Heart left ventricle (tissue), 16 donors: Measurements from ENCODE around the gene MYO18B. TPM values are rescaled to one million over a fixed set of nuclear protein-coding genes. Genes with fewer than 3 reads are reported as not detected.

Experiments
- ATAC-seq, 4 donors: fragments of 200-7000 bp; cut with Tn5 transposase; one replicate each; pipeline ENCODE4 v1.9.1; 2020 to 2022; ENCODE audit warnings: moderate library complexity in 4 of 4, mild to moderate bottlenecking in 3 of 4, moderate number of reproducible peaks in 1 of 4
- DNase-seq, 5 donors: peaks; one replicate each; pipeline ENCODE4 v3.0.0-alpha.2; 2020
- H3K27ac ChIP-seq, 12 donors: fragments of 200-600 bp; sonication (generic) in 4 of 12; one replicate each; pipeline versions ENCODE4 v1.5.0 to v1.8.0; 2016 to 2022; ENCODE audit warnings: mild to moderate bottlenecking in 2 of 12
- H3K27me3 ChIP-seq, 9 donors: fragments of 200-600 bp; sonication (generic) in 2 of 9; one replicate each; pipeline versions ENCODE4 v1.5.1 to v1.8.0; 2016 to 2022; ENCODE audit warnings: mild to moderate bottlenecking in 3 of 9
- H3K36me3 ChIP-seq, 9 donors: fragments of 200-600 bp; sonication (generic) in 2 of 9; one replicate each; pipeline versions ENCODE4 v1.5.0 to v1.8.0; 2018 to 2022; ENCODE audit warnings: mild to moderate bottlenecking in 2 of 9
- H3K4me1 ChIP-seq, 12 donors: fragments of 200-600 bp; sonication (generic) in 4 of 12; one replicate each; pipeline versions ENCODE4 v1.5.0 to v1.8.0; 2016 to 2022; ENCODE audit warnings: mild to moderate bottlenecking in 3 of 12
- H3K4me3 ChIP-seq, 12 donors: fragments of 200-600 bp; sonication (generic) in 4 of 12; one replicate each; pipeline versions ENCODE4 v1.5.0 to v1.8.0; 2017 to 2022; ENCODE audit warnings: mild to moderate bottlenecking in 9 of 12, moderate library complexity in 4 of 12
- H3K9me3 ChIP-seq, 12 donors: fragments of 200-600 bp; sonication (generic) in 4 of 12; one replicate each; pipeline versions ENCODE4 v1.5.0 to v1.8.0; 2016 to 2022; ENCODE audit warnings: mild to moderate bottlenecking in 1 of 12
- POLR2A ChIP-seq, 2 donors: fragments of 450-650 bp; IDR thresholded peaks; one replicate each; pipeline ENCODE4 v1.6.1; 2017; ENCODE audit warnings: antibody characterized with exemption in 2 of 2, mild to moderate bottlenecking in 2 of 2, moderate library complexity in 2 of 2
- WGBS, 4 donors: extraction: QIAGEN DNeasy Blood & Tissue Kit in 2 of 4; methylation state at CpG; one replicate each; pipeline versions ENCODE4 v1.1.5 to v1.1.7; 2013 to 2018; 5-methylcytosine and 5-hydroxymethylcytosine counted together
- intact Hi-C, 10 donors: fragments of 100-400 bp; cut with DNase I; formaldehyde crosslinking; loops; one replicate each; pipeline versions ENCODE4 v1.11.1 to v1.14.2; 2022
- polyA plus RNA-seq, 2 donors: library from polyadenylated mRNA; stranded (reverse); fragments of 200-250 nt; gene quantifications; one replicate each; pipeline ENCODE4 v1.2.3, GENCODE V29; 2013
- total RNA-seq, 9 donors: library from RNA; depleted of rRNA in 2 of 9; stranded (reverse); fragments of >200 nt in 2 of 9; fragmentation: NEBNext Ultra II Directional in 3 of 9; extraction: Animal tissue kit (Norgen Biotek cat#: 25700) in 3 of 9; gene quantifications; one replicate each; pipeline versions ENCODE4 v1.1.0 to v1.2.4, GENCODE V29; 2016 to 2023
- TF ChIP-seq, protein P1 (sequence below), 12 donors: fragments of 200-600 bp; sonication (generic) in 4 of 12; IDR thresholded peaks; one replicate each; pipeline versions ENCODE4 v1.5.0 to v1.8.0; 2018 to 2022; ENCODE audit warnings: antibody characterized with exemption in 12 of 12, mild to moderate bottlenecking in 5 of 12
- donor health status: ischemic (EF 13 %, LVEDD 7.1; RV severe dilation, severe dysfunction).
- donor health status: healthy with polysubstance abuse.
- donor health status: DM: no; HTN: yes; CAD: no.
- donor health status: DM: no; HTN: no; CAD: no.
- donor health status: ischemic (EF 25% LVEDD 6.9; RV normal size, moderate dysfunction).
- donor health status: ischemic (EF 25% LVEDD 5.7; RV mildly dilated, moderate dysfunction).
- donor health status: healthy.
- donor health status: DM: yes; HTN: yes; CAD: no.
- donor health status: ischemic (EF 35%, LVEDD 5.7; RV mildly dilated, moderate dysfunction).
- donor health status: nonischemic (EF 11% LVEDD 7.7; RV severe dilation, severe dysfunction).
- donor health status: DM: yes; HTN: yes; CAD: no.
- donor health status: PGD.
- donor health status: ischemic (EF 29% LVEDD 5.4; RV normal size, mild dysfunction).
- donor health status: nonischemic (EF 23%, LVEDD 6.1; RV moderate dilation, normal function).

MYO18B gene
- total and polyA plus RNA-seq, 11 donors, result 140 to 301 (median 193) TPM

DNA sequence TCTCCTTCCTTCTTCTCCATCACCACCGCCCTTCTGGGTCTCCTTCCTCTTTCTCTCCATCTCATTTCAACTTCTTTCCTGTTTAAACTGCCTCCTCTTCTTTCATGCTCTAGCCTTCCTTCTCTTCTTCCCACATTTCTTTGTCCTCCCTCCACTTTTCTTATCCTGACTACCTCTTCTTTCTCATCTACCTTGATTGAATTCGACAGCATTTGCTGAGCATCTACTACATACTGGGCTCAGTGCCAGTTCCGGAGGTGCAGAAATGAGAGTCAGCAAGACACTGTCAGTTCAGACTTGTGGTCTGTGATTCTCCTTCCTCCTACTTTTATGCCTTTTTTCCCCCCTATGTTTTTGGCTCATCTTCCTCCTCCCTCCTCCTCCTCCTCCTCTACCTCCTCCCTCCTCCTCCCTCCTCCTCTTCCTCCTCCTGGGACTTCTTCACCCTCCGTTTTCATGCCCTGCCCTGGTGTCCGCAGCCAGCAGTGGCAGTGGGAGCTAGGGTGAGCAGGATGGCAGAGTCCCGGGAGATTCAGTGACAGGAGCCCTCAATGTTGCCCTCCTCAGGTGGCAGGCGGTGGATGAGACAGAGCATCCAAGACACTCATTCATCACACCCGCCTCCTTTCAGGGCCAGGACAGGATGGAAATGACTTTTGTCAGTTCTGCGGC, 281.3 kb downstream of the MYO18B start:
- ATAC-seq, result no peak
- Histone ChIP-seq H3K4me3 (no peak overlapping the region), H3K4me1 (no peaks in the 10 kb centered on the region), H3K27me3 (no peaks in the 10 kb centered on the region), H3K27ac (no peak overlapping the region), H3K36me3 (peaks cover 0 to 53% (median 3%) of the 10 kb centered on the region in 9 donors), H3K9me3 (peaks cover 0 to 10% (median 0%) of the 10 kb centered on the region in 12 donors)
- DNase-seq, result no peak
- TF ChIP-seq, protein P1, sequence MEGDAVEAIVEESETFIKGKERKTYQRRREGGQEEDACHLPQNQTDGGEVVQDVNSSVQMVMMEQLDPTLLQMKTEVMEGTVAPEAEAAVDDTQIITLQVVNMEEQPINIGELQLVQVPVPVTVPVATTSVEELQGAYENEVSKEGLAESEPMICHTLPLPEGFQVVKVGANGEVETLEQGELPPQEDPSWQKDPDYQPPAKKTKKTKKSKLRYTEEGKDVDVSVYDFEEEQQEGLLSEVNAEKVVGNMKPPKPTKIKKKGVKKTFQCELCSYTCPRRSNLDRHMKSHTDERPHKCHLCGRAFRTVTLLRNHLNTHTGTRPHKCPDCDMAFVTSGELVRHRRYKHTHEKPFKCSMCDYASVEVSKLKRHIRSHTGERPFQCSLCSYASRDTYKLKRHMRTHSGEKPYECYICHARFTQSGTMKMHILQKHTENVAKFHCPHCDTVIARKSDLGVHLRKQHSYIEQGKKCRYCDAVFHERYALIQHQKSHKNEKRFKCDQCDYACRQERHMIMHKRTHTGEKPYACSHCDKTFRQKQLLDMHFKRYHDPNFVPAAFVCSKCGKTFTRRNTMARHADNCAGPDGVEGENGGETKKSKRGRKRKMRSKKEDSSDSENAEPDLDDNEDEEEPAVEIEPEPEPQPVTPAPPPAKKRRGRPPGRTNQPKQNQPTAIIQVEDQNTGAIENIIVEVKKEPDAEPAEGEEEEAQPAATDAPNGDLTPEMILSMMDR (IDR thresholded peaks at IDR 0.05), result no peak
- no peak for TF ChIP-seq POLR2A (IDR thresholded peaks at IDR 0.05)
- 73 to 80% (median 77%) methylated on average over 9 of the region's 9 CpGs for WGBS, 4 donors
- intact Hi-C loops, result no loop called here

DNA sequence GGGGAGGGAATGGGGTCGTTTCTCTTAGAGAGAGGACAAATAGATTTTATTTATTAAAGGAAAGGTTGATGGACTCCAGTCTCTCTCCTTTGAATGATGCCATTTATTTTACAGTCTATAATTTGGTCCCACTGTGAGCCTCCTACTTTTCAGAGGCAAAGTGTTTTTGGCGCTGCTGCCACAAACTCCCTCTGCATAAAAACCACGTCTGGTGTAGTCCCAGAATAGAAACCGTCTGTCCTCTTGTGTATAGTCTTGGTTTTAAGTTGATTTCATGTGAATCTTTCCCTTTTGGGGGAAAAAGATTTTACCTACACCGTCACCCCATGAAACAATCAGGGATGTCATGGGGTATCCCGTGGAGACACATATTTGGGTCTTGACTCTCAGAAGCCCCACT, 283.6 kb downstream of the MYO18B start:
- ATAC-seq (no peak), DNase-seq (no peak)
- Histone ChIP-seq H3K27ac (no peak overlapping the region), H3K27me3 (no peaks in the 10 kb centered on the region), H3K4me1 (no peaks in the 10 kb centered on the region), H3K9me3 (peaks cover 0 to 10% (median 0%) of the 10 kb centered on the region in 12 donors), H3K4me3 (no peak overlapping the region), H3K36me3 (peaks cover 0 to 58% (median 3%) of the 10 kb centered on the region in 9 donors)
- intact Hi-C loops, result no loop called here
- 70 to 77% (median 72%) methylated on average over 6 of the region's 6 CpGs for WGBS, 4 donors
- TF ChIP-seq, protein P1 (IDR thresholded peaks at IDR 0.05), result no peak
- TF ChIP-seq POLR2A (IDR thresholded peaks at IDR 0.05), result no peak

DNA sequence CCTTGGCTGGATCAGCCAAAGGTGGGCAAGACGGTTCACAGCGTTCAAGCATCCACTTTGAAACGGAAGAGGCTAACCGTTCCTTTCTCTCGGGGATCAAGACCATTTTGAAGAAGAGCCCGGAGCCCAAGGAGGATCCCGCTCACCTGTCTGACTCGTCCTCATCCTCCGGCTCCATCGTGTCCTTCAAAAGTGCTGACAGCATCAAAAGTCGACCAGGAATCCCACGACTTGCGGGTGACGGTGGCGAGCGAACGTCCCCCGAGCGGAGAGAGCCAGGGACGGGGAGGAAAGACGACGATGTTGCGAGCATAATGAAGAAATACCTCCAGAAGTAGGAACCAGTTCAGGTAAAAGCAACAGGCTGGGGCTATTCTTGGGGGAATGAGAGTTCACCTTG, 285.4 kb downstream of the MYO18B start:
- DNase-seq, result no peak
- Histone ChIP-seq H3K36me3 (peaks cover 0 to 69% (median 3%) of the 10 kb centered on the region in 9 donors), H3K4me3 (no peak overlapping the region), H3K27ac (no peak overlapping the region), H3K27me3 (no peaks in the 10 kb centered on the region), H3K9me3 (peaks cover 0 to 10% (median 0%) of the 10 kb centered on the region in 12 donors), H3K4me1 (no peaks in the 10 kb centered on the region)
- TF ChIP-seq POLR2A (IDR thresholded peaks at IDR 0.05), result no peak
- TF ChIP-seq, protein P1 (IDR thresholded peaks at IDR 0.05), result no peak
- WGBS, 4 donors, result 84 to 92% (median 88%) methylated on average over 23 of the region's 23 CpGs
- no peak for ATAC-seq
- intact Hi-C loops, result no loop called here

DNA sequence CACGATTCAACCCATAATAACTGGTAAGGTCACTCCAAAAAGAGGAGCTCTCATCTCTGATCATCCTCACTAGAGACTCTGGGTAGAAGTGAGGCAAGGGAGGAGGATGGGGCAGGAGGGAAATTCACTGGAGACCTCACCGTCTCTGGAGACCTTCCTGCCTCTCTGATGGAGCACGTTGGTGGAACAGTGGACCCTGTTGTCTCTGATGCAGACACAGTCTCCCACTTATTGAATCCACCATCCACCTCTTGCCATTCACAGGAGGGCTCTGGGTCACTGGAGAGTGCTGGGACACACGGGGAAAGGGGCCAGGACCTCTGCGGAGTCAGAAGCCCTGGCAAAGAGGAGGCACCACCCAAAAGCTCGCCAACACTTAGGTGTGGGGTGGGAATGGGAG, 289.7 kb downstream of the MYO18B start:
- 77 to 86% (median 83%) methylated on average over 5 to 6 of the region's 6 CpGs for WGBS, 4 donors
- Histone ChIP-seq H3K4me3 (no peak overlapping the region), H3K4me1 (no peaks in the 10 kb centered on the region), H3K27ac (no peak overlapping the region), H3K9me3 (no peaks in the 10 kb centered on the region), H3K36me3 (peaks cover 0 to 48% (median 0%) of the 10 kb centered on the region in 9 donors), H3K27me3 (no peaks in the 10 kb centered on the region)
- no peak for ATAC-seq
- intact Hi-C loops, result no loop called here
- no peak for DNase-seq
- TF ChIP-seq, protein P1 (IDR thresholded peaks at IDR 0.05), result no peak
- TF ChIP-seq POLR2A (IDR thresholded peaks at IDR 0.05), result no peak
